ENCODE measurements around the gene MAPK1. TPM values are rescaled to one million over a fixed set of nuclear protein-coding genes. Genes with fewer than 3 reads are reported as not detected.
"Not testable (repeated sequence)": the region's sequence is repeated elsewhere in the genome, so short reads cannot be mapped to it uniquely, and the experiment has no call there.

MAPK1 gene
- total and polyA plus RNA-seq, 5 donors = 14.8 to 126 (median 123) TPM

DNA sequence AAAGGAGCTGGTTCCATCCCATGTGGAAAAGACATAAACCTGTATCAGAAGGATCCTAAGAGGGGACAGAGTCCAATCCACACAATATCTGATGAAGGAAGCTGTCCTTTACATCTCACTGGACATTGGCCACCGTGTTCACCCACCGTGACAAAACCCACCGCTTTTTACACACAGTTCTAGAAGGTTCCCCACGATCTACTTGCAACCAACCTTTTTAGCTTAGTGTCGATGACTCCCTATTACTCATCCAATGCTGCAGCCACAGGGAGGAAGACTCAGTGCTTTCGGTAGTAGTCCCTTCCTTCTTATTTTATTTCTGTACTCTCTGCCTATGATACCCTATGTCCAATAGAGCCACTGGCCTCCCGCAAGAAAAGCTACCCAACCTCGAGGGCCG is 65.4 kb downstream of the MAPK1 start:
- no peak for DNase-seq
- no peak overlapping the region for H3K4me3 ChIP-seq (ENCODE audit: low read length)
- no peaks in the 10 kb centered on the region for H3K27me3 ChIP-seq (ENCODE audit: control insufficient read depth, insufficient read depth)
- WGBS = 95% methylated on average over 9 of the region's 9 CpGs
- no peak for ATAC-seq
- peaks cover 3% of the 10 kb centered on the region for H3K4me1 ChIP-seq (ENCODE audit: control insufficient read depth, insufficient read depth, low read length)
- no peak overlapping the region for H3K27ac ChIP-seq (ENCODE audit: low read length)
- intact Hi-C loops (cut with DNase I) = loop anchor here in 1 of 4 donors (10.0 kb wide), 1 partner anchor 63 kb away; the partner anchor contains the start of gene MAPK1
- no peaks in the 10 kb centered on the region for H3K9me3 ChIP-seq (ENCODE audit: control insufficient read depth, low read length)

DNA sequence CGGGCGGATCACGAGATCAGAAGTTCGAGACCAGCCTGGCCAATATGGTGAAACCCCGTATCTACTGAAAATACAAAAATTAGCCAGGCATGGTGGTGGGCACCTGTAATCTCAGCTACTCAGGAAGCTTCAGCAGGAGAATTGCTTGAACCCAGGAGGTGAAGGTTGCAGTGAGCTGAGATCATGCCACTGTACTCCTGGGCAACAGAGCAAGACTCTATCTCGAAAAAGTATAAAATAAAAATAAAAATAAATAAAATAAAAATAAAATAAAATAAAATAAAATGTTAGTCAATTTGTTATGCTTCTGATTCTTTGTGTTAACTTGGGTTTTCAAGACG is 66.2 kb downstream of the MAPK1 start:
- WGBS = 97% methylated on average over 7 of the region's 7 CpGs
- intact Hi-C loops (cut with DNase I) = loop anchor here in 1 of 4 donors (10.0 kb wide), 1 partner anchor 64 kb away; the partner anchor contains the start of gene MAPK1
- not testable (repeated sequence) for H3K9me3 ChIP-seq (ENCODE audit: control insufficient read depth, low read length); H3K27me3 ChIP-seq (ENCODE audit: control insufficient read depth, insufficient read depth); DNase-seq; H3K27ac ChIP-seq (ENCODE audit: low read length); ATAC-seq; H3K4me1 ChIP-seq (ENCODE audit: control insufficient read depth, insufficient read depth, low read length); H3K4me3 ChIP-seq (ENCODE audit: low read length)

DNA sequence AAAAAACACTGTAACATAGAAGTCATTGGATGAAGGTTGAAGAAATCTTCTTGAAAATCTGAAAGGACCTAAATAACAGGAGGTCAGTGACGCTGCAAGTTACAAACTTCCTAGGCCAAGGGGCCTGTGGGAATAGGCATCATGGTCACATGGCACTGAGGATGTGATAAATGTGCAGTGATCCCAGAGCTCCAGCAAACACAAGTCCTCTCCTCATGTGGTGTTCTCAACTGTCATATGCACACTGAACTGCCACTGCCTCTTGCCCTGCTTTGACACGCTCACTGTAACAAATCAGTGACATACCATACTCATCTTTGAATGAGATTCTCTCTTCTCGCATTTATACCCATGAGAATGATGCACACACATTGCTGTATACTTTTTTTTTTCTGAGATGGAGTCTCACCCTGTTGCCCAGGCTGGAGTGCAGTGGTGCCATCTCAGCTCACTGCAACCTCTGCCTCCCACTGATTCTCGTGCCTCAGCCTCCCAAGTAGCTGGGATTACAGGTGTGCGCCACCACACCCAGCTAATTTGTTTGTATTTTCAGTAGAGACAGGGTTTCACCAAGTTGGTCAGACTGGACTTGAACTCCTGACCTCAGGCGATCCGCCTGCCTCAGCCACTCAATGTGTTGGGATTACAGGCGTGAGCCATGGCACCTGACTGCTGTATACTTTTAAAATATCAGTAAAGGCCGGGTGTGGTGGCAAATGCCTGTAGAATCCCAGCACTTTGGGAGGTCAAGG is 66.7 kb downstream of the MAPK1 start:
- H3K4me3 ChIP-seq (ENCODE audit: low read length) = no peak overlapping the region
- intact Hi-C loops (cut with DNase I) = loop anchor here in 1 of 4 donors (10.0 kb wide), 1 partner anchor 64 kb away; the partner anchor contains the start of gene MAPK1
- DNase-seq (no peak), ATAC-seq (no peak)
- peaks cover 5% of the 10 kb centered on the region for H3K4me1 ChIP-seq (ENCODE audit: control insufficient read depth, insufficient read depth, low read length)
- no peak overlapping the region for H3K27ac ChIP-seq (ENCODE audit: low read length)
- no peaks in the 10 kb centered on the region for H3K9me3 ChIP-seq (ENCODE audit: control insufficient read depth, low read length)
- 98% methylated on average over 9 of the region's 9 CpGs for WGBS
- H3K27me3 ChIP-seq (ENCODE audit: control insufficient read depth, insufficient read depth) = no peaks in the 10 kb centered on the region

DNA sequence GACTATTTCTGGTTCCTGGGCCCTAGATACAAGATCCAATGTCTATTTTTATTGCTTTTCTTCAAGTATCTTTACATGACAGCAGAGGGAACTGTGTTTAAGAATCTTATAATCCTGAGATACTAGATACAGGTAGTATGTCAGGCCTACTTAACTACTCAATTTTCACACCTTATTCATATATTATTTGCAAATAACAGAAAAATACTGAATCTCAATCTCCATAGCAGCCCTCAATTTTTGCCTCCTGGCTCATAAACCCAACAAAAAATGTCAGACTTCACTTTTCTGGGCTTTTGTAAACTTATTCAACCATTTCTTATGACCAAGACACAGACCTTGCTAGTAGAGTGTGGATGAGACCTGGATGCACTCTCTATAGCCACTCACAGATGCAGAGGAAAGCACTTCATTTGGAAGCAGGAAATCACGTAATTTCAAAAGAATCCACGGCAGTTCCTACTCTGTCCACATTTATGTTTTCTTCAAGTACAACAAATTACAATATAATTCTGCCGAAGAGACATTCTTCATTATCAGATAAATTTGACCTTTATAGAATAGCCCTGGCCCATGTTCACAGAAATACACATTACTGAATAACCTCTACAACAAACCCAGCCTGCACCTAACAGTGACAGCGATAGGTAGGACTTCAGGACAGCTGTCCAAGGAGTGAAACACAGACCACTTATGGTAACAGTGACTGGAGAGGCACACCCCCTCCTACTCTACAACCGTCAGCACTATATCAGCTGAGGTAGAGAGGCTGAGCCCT is 69.8 kb downstream of the MAPK1 start:
- ATAC-seq = peak; percentile 48 to 67
- intact Hi-C loops (cut with DNase I) = no loop called here
- Histone ChIP-seq H3K4me1 (ENCODE audit: control insufficient read depth, insufficient read depth, low read length) (peaks cover 5% of the 10 kb centered on the region), H3K27me3 (ENCODE audit: control insufficient read depth, insufficient read depth) (no peaks in the 10 kb centered on the region), H3K4me3 (ENCODE audit: low read length) (no peak overlapping the region), H3K27ac (ENCODE audit: low read length) (no peak overlapping the region), H3K9me3 (ENCODE audit: control insufficient read depth, low read length) (no peaks in the 10 kb centered on the region)
- 45% methylated on average over 5 of the region's 5 CpGs for WGBS
- DNase-seq = no peak

DNA sequence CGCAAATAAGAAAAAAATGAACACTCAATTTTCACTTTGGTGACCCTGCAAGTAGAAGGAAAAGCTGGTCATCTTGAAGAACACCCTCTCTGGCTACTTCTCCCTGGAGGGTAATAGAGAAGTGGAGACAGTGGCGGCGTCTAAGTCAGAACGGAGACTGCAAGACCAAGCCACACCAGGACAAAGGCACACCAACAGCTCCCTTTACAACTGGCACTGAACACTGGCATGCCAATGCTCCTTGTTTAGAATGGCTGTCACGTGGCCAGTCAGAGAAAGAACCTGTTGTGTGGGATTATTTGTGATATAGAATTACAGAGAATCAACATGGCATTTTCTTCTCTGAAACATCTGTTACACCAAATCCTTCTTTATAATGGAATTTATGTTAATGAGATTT is 70.6 kb downstream of the MAPK1 start:
- DNase-seq (no peak), ATAC-seq (peak; percentile 35 to 45)

DNA sequence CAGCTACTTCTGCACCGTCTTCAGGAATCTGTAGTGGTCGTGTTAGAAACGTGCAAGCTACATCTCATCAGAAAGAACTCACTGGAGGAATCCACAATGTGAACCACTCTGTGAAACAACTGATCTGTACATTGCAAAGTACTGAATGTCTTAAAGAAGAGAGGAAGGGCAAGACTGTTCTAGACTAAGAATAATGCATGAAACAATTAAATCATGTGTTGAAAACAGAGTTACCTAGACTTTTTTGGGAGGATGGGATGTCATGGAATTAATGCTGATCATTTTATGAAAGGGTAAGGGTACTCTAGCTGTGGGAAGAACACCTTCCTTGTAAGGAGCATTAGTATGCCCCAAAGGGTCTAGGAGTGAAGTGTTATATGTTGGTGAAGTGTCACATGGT is 71.2 kb downstream of the MAPK1 start:
- intact Hi-C loops (cut with DNase I) = no loop called here
- Histone ChIP-seq H3K4me1 (ENCODE audit: control insufficient read depth, insufficient read depth, low read length) (peaks cover 5% of the 10 kb centered on the region), H3K27ac (ENCODE audit: low read length) (no peak overlapping the region), H3K4me3 (ENCODE audit: low read length) (no peak overlapping the region), H3K27me3 (ENCODE audit: control insufficient read depth, insufficient read depth) (no peaks in the 10 kb centered on the region), H3K9me3 (ENCODE audit: control insufficient read depth, low read length) (no peaks in the 10 kb centered on the region)
- ATAC-seq = no peak
- 88% methylated on average over 3 of the region's 3 CpGs for WGBS
- DNase-seq = no peak

More for the DNA sequence above, 70.6 kb downstream of the MAPK1 start:
- H3K27me3 ChIP-seq (ENCODE audit: control insufficient read depth, insufficient read depth) = no peaks in the 10 kb centered on the region
- peaks cover 5% of the 10 kb centered on the region for H3K4me1 ChIP-seq (ENCODE audit: control insufficient read depth, insufficient read depth, low read length)
- no peaks in the 10 kb centered on the region for H3K9me3 ChIP-seq (ENCODE audit: control insufficient read depth, low read length)
- no peak overlapping the region for H3K27ac ChIP-seq (ENCODE audit: low read length)
- 60% methylated on average over 5 of the region's 5 CpGs for WGBS
- no peak overlapping the region for H3K4me3 ChIP-seq (ENCODE audit: low read length)
- intact Hi-C loops (cut with DNase I) = no loop called here

DNA sequence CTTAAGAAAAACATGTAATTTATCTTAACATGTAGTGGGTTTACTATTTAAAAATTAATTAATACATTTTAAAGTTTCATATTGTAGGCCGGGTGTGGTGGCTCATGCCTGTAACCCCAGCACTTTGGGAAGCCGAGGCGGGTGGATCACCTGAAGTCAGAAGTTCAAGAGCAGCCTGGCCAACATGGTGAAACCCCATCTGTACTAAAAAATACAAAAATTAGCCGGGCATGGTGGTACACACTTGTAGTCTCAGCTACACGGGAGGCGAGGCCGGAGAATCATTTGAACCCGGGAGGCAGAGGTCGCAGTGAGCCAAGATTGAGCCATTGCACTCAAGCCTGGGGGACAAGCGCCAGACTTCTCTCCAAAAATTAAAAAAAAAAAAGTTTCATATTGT is 73.7 kb downstream of the MAPK1 start:
- intact Hi-C loops (cut with DNase I); ATAC-seq: not testable (repeated sequence)
- 96% methylated on average over 10 of the region's 10 CpGs for WGBS

DNA sequence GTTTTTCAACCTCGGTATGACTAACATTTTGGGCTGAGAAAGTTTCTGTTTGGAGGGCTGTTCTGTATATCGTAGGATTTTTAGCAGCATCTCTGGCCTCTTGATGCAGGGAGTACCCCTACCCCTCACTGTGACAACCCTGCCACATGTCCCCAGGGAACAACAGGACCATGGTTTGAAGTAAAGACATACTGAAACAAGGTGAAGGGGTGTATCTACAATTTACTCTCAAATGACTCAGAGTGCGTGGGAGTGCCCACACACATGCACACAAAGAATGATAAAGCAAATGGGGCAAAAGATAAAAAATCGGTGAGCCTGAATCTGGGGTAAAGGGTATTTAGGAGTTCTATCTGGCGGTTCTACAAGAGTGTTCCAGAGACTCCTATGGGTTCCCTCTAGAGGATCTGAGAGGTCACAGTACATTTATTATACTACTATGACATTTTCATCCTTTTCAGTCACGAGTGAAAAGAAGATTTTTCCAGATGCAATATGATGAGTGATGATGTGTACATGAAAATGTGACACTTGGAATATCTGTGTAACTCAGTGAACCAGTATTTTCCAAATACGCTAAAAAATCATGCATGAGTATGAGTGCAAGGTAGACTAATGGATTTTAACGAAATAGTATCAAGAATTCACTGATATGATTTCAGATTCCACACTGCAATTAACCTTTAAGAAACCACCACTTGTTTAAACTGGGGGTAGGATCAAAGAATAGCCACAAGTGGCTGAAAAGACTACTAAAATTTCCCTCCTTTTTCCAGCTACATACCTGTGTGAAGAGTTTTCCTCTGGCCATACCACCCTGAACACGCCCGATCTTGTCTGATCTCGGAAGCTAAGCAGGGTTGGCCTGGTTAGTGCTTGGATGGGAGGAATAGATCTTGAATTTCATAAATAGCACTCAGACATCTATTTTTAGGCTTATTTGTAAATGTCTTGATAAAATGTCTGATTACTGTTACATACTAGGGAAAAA is 75.5 kb downstream of the MAPK1 start:
- no peak overlapping the region for H3K27ac ChIP-seq (ENCODE audit: low read length)
- DNase-seq = no peak

More for the DNA sequence above, 73.7 kb downstream of the MAPK1 start:
- not testable (repeated sequence) for H3K27me3 ChIP-seq (ENCODE audit: control insufficient read depth, insufficient read depth); H3K4me1 ChIP-seq (ENCODE audit: control insufficient read depth, insufficient read depth, low read length); H3K27ac ChIP-seq (ENCODE audit: low read length); DNase-seq; H3K4me3 ChIP-seq (ENCODE audit: low read length); H3K9me3 ChIP-seq (ENCODE audit: control insufficient read depth, low read length)

DNA sequence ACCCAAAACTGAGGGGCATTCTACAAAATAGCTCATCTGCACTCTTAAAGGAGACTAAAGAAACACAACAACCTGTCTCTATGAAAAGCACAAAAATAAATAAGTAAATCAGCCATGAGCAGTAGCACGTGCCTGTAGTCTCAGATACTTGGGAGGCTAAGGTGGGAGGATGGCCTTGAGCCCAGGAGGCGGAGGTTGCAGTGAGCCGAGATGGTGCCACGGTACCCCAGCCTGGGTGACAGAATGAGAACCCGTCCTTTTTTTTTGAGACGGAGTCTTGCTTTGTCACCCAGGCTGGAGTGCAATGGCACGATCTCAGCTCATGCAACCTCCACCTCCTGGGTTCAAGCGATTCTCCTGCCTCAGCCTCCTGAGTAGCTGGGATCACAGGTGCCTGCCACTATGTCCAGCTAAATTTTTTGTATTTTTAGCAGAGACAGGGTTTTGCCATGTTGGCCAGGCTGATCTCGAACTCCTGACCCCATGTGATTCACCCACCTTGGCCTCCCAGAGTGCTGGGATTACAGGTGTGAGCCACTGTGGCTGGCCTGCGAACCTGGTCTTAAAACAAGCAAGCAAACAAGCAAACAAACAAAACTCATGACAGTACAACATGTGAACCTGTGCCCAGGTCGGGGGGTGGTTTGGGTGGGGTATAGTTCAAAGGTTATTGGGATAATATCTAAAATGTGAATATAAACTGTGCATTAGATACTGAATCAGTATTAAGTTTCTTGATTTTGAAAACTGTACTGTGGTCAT is 76.4 kb downstream of the MAPK1 start:
- H3K4me3 ChIP-seq (ENCODE audit: low read length); ATAC-seq; DNase-seq; H3K27ac ChIP-seq (ENCODE audit: low read length); H3K27me3 ChIP-seq (ENCODE audit: control insufficient read depth, insufficient read depth); intact Hi-C loops (cut with DNase I); H3K4me1 ChIP-seq (ENCODE audit: control insufficient read depth, insufficient read depth, low read length); H3K9me3 ChIP-seq (ENCODE audit: control insufficient read depth, low read length): not testable (repeated sequence)
- 96% methylated on average over 11 of the region's 11 CpGs for WGBS

More for the DNA sequence above, 75.5 kb downstream of the MAPK1 start:
- peaks cover 2% of the 10 kb centered on the region for H3K4me1 ChIP-seq (ENCODE audit: control insufficient read depth, insufficient read depth, low read length)
- no peak overlapping the region for H3K4me3 ChIP-seq (ENCODE audit: low read length)
- ATAC-seq = no peak
- intact Hi-C loops (cut with DNase I) = no loop called here
- WGBS = 75% methylated on average over 11 of the region's 11 CpGs
- H3K27me3 ChIP-seq (ENCODE audit: control insufficient read depth, insufficient read depth) = no peaks in the 10 kb centered on the region
- no peaks in the 10 kb centered on the region for H3K9me3 ChIP-seq (ENCODE audit: control insufficient read depth, low read length)

DNA sequence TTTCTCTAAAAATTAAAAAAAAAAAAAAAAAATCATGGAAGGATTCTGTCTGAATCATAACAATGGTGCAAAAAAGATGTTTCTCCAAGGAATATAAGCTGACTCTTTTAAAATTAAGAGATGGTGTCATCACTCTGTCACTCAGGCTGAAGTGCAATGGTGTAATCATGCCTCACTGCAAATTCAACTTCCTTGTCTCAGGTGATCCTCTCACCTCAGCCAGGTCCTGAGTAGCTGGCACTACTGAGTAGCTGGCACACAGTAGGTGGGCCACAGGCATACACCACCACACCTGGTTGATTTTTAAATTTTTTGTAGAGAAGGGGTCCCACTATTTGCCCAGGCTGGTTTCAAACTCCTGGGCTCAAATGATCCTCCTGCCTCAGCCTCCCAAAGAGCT is 77.1 kb downstream of the MAPK1 start:
- intact Hi-C loops (cut with DNase I) = no loop called here
- ATAC-seq = no peak
- Histone ChIP-seq H3K4me3 (ENCODE audit: low read length) (no peak overlapping the region), H3K4me1 (ENCODE audit: control insufficient read depth, insufficient read depth, low read length) (no peaks in the 10 kb centered on the region), H3K9me3 (ENCODE audit: control insufficient read depth, low read length) (no peaks in the 10 kb centered on the region), H3K27me3 (ENCODE audit: control insufficient read depth, insufficient read depth) (no peaks in the 10 kb centered on the region), H3K27ac (ENCODE audit: low read length) (no peak overlapping the region)
- no peak for DNase-seq

Measured in right cardiac atrium (tissue), 5 donors.